ENCODE measurements around the gene ZNF607.
"Not testable (repeated sequence)": the region's sequence is repeated elsewhere in the genome, so short reads cannot be mapped to it uniquely, and the experiment has no call there.

ZNF607 gene

GRCh38 chr19:37719111-37719926, at the start of gene ZNF607:
TSS of gene ZNF607 (minus strand) at chr19:37719761. CDS start at chr19:37711618, 8,143 bp downstream.
- in situ Hi-C loops (cut with HindIII; ENCODE audit: low sequenced_read_pairs), result no loop called here
- peak; percentile 91 for DNase-seq (ENCODE audit: low read depth, low spot score)
- peak; percentile 71 for TF ChIP-seq CTCF (IDR thresholded peaks at IDR 0.05; ENCODE audit: low read depth, low read length)
- peak within 1 kb of the TSS; percentile 69 for H3K4me3 ChIP-seq (ENCODE audit: low read depth, low read length)

- in situ Hi-C loops (cut with HindIII; ENCODE audit: low sequenced_read_pairs), result no loop called here
- no peak overlapping the region for H3K4me3 ChIP-seq (ENCODE audit: low read depth, low read length)
- DNase-seq (ENCODE audit: low read depth, low spot score), result no peak
- no peak for TF ChIP-seq CTCF (IDR thresholded peaks at IDR 0.05; ENCODE audit: low read depth, low read length)
These were observed 43.9 kb upstream of the ZNF607 start for GRCh38 chr19:37763488-37763887.

GRCh38 chr19:37757683-37758082, 38.1 kb upstream of the ZNF607 start:
- in situ Hi-C loops (cut with HindIII; ENCODE audit: low sequenced_read_pairs); H3K4me3 ChIP-seq (ENCODE audit: low read depth, low read length); DNase-seq (ENCODE audit: low read depth, low spot score): not testable (repeated sequence)

GRCh38 chr19:37738371-37738770, 18.8 kb upstream of the ZNF607 start:
- no peak overlapping the region for H3K4me3 ChIP-seq (ENCODE audit: low read depth, low read length)
- no peak for DNase-seq (ENCODE audit: low read depth, low spot score)
- no peak for TF ChIP-seq CTCF (IDR thresholded peaks at IDR 0.05; ENCODE audit: low read depth, low read length)
- in situ Hi-C loops (cut with HindIII; ENCODE audit: low sequenced_read_pairs), result no loop called here

GRCh38 chr19:37725181-37725580, 5.6 kb upstream of the ZNF607 start:
- in situ Hi-C loops (cut with HindIII; ENCODE audit: low sequenced_read_pairs), result no loop called here
- TF ChIP-seq CTCF (IDR thresholded peaks at IDR 0.05; ENCODE audit: low read depth, low read length), result no peak
- no peak overlapping the region for H3K4me3 ChIP-seq (ENCODE audit: low read depth, low read length)
- DNase-seq (ENCODE audit: low read depth, low spot score), result no peak

- TF ChIP-seq CTCF (IDR thresholded peaks at IDR 0.05; ENCODE audit: low read depth, low read length), result no peak
- in situ Hi-C loops (cut with HindIII; ENCODE audit: low sequenced_read_pairs), result no loop called here
- H3K4me3 ChIP-seq (ENCODE audit: low read depth, low read length), result peak overlapping the region; percentile 69
- no peak for DNase-seq (ENCODE audit: low read depth, low spot score)
These were observed 335 bp upstream of the ZNF607 start for GRCh38 chr19:37719927-37720265.

GRCh38 chr19:37718304-37718703, 1.3 kb downstream of the ZNF607 start:
- no peak for DNase-seq (ENCODE audit: low read depth, low spot score)
- peak overlapping the region; percentile 69 for H3K4me3 ChIP-seq (ENCODE audit: low read depth, low read length)
- in situ Hi-C loops (cut with HindIII; ENCODE audit: low sequenced_read_pairs), result no loop called here
- TF ChIP-seq CTCF (IDR thresholded peaks at IDR 0.05; ENCODE audit: low read depth, low read length), result no peak

Data from astrocyte of the spinal cord (primary cell).